Occipital lobe (tissue), 2 donors: ENCODE data around the gene RGCC. TPM values are rescaled to one million over a fixed set of nuclear protein-coding genes. Genes with fewer than 3 reads are reported as not detected.

Experiments used
- DNase-seq: peaks from one replicate; lab custom pipeline; 2025; lab: John Stamatoyannopoulos, UW
- total RNA-seq: library from RNA; depleted of rRNA; stranded (reverse); fragments of >200 nt; gene quantifications from one replicate; pipeline ENCODE4 v1.2.3, GENCODE V29; 2014

RGCC gene
- total RNA-seq, 1 donor from 2014 or later: 25.7 TPM

- no peak for DNase-seq
These were observed 58.3 kb downstream of the RGCC start for GRCh38 chr13:41515491-41516139.

- no peak for DNase-seq
These were observed 58.8 kb downstream of the RGCC start for GRCh38 chr13:41516166-41516565.

GRCh38 chr13:41516760-41517159 is 59.4 kb downstream of the RGCC start:
- DNase-seq: no peak

- DNase-seq: no peak
These were observed 62.8 kb downstream of the RGCC start for GRCh38 chr13:41520016-41520659.

Other genes with a start within 250 kb of the RGCC start
- 21.2 TPM for gene MTRF1, start 194.0 kb upstream of the RGCC start, total RNA-seq
- 56.9 TPM for gene NAA16, start 146.3 kb upstream of the RGCC start, total RNA-seq